HG02938 (cell line): ENCODE measurements around the gene ERICH6B.

Experiments used
- ATAC-seq: cut with Tn5 transposase; IDR thresholded peaks from one replicate; pipeline ENCODE4 v1.9.1; 2021; ENCODE audit warnings: mild to moderate bottlenecking, moderate library complexity; ENCODE audit not compliant: unreplicated experiment

Gene ERICH6B

DNA sequence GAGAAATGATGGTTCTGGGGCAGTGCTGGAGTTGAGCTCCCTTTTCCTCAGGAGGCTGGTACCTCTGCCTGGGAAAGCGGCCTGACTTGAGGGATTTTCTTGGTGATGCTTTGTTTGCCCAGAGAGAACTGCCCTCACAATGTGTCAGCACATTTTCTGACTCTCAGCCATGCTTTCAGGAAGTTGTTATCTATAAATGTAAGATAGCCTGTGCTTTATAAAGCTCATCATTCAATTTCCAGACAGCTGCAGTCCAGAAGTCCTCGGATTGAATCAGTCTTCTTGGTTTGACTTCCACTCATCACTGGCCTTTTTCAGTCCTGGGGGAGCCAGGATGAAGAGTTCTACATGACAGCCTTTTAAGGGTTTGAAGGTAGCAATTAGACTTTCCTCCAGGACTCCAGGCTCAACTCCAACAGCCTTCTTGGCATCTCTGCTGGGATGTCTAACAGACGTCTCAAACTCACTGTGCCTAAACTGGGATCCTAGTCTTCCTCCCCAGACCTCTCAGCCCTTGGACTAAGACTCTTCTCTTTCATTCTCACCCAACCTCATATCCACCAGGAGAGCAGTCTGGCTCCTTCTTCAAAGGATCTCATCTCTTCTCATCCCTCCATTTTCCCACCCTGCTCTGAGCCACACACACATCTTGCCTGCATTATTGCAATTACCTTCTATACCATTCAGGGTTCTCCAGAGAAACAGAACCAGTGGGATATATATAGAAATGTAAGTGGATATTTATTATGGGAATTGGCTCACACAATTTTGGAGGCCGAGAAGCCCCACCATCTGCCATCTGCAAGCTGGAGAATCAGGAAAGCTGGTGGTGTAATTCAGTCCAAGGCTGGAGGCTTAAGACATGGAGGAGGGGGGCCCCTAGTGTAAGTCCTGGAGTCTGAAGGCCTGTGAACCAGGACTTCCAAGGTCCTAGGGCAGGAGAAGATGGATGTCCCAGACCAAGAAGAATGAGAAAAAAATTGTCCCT is 13.1 kb downstream of the ERICH6B start:
- ATAC-seq = no peak

DNA sequence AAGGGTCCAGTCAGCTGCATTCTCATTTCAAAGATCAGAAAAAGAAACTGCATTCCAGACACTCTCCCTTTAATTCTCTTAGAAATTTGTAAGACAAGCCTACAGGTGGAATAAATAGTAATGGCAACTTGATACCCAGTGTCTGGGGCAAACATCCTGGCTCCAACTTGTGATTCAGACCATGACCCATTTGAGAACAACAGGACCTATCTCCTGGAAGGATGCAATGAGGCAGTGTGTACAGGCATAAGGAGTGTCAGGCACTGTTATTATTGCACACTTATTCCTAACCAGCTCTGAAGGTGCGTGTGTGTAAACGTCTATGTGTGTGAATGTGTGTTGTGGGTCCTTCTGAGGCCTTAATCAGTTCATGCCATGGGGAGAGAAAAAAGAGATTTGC is 13.9 kb downstream of the ERICH6B start:
- no peak for ATAC-seq

DNA sequence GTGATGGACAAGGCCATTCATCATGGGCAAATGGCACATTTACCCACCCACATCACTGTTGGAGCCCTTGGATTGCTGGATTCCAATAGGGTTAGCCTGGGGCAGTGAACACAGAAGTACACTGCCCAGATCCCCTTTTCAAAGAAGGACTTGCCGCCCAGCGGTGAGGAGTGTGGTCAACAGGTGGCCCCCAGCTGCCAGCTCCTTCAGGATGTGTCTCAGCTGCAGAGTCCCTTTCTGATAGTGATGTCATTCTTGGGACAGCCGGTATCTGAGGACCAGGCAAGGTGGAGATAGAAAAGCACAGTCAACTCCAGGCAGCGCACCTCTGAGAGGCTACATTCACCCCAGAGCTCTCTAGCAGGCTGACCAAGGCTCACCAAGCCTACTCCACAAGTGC is 16.9 kb downstream of the ERICH6B start:
- ATAC-seq = no peak

DNA sequence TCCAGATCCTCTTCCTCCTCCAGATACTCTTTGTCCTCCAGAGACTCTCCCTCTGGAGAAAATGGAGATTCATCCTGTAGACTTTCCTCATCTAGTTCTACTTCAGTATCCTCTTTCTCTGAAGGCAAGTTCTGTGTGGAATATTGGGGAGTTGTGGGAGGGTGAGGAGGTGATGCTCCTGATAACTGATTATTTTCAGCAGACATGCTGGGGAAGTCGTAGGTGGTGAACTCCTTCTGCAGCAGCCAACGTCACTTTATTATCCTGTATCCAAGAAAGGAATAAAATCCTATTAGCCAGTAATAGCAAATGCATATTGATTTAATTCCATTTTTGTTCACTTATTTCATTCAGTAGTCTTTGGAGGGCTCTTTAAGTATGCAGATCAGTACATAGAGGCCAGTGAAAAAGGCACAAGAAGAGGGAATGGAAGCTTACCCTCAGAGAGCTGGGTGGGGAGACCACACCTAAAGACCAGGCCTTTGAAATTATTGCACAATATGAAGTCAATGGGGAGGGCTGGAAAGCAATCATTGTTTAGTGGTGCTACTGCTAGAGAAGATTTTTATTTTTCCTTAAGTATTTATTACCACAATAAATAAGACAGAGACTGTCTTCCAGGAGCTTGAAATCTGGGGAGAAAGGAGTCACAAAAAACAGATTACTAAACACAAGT is 18.6 kb downstream of the ERICH6B start:
- no peak for ATAC-seq

DNA sequence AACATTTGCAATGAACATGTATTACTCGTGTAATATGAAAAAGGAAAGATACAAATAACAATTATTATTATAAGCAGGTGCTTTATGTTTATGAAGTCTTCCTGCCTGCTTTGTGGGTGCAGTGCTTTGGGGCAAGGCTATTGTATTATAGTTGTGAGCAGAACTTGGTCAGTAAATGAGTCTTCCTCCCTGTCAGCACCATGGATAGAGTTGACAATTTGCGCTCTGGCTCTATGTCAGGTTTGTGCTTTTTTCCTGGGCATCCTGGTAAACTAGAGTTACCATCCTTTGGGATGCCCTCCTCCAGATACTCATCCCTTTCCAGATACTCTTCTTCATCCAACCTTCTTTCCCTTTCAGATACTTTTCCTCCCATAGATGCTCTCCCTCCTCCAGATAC is 19.6 kb downstream of the ERICH6B start:
- no peak for ATAC-seq

DNA sequence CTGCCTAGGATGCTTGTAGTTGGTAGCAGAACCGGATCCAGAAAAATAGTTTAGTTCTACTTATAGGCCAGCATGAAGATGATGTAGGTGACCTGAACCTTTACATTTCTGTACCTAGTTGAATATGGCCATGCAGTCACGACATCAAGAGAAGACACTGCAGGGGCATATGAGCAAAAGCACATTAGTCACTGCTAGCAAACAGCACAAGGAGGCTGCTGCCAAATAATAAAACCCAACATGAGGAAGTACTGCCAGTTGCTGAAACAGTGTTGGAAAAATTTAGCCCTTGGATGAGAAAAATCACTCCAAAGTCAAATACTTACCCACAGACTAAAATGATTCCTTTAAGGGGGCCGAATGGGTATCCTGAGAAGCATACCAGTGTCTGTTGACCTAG is 20.8 kb downstream of the ERICH6B start:
- ATAC-seq = no peak

DNA sequence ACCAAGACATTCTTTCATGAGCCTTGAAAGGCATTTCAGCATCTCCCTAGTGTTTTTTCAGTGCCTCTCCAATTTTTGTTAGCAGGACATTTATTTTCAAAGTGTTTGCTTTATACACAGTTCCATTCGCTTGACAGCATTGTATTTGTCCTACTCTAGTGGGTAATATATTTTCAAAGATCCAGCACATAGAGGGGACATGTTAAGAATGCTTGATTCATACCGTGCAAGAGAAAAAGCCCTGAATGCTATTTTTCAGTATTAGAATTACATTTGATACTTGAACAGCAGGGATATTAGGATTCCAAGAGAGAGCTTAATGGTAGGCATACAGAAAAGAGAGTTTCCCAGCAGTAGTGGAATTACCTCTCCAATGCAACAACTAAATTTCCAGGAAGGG is 21.3 kb downstream of the ERICH6B start:
- no peak for ATAC-seq

DNA sequence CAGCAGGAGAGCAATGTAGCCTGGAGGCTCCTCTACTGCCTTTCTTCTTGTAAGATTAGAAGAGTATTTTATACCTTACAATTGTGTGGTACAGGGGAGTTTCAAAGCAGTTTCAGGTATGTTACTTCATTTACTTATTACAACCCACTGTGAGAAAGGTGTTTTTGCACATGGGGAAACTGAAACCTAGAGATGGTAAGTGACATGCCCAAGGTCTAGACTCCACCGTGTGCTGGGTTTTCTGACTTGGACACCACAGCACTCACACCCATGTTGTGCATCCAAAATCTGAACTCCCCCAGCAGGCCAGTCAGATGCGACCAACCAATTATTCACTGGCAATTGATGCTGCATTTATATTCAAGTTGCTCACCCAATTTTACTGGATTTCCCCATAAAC is 22.8 kb downstream of the ERICH6B start:
- ATAC-seq = no peak

DNA sequence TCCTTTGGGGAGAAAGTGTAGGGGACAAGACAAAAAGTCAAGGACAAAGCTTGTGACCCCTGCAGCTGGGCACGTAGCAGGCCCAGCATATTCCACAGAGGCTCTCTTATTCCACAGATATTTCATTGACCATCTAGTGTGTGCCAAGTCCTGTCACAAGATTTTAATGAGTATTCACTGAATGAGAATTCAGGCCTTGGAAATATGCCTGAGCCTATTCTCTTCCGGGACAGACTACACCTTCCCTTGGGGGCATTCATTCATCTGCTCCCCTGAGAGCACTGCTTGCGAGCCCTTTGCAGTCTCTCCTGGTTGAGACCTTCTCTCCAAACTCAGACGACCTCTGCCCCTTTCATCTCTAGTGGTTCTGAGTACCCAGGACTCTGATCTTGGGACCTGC is 25.5 kb downstream of the ERICH6B start:
- ATAC-seq = no peak

DNA sequence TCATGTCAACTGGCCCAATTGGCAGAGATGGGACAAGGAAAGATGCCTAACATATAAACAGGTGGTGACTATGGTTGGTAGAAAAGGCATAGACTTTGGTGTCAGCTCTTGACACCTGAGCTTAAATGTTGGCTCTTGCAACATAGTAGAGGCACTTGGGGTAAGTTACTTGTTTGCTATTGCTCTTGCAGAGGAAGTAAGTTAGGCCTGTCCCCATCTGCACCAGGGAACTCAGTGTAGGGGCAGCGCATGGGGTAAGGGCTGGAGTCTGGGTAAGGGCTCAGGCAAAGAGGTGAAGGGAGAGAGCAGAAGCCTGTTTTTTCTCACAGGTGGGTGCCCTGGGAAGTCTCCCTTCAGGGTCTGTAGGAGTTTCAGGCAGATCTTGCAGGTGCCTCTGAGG is 27.6 kb downstream of the ERICH6B start:
- ATAC-seq = no peak

DNA sequence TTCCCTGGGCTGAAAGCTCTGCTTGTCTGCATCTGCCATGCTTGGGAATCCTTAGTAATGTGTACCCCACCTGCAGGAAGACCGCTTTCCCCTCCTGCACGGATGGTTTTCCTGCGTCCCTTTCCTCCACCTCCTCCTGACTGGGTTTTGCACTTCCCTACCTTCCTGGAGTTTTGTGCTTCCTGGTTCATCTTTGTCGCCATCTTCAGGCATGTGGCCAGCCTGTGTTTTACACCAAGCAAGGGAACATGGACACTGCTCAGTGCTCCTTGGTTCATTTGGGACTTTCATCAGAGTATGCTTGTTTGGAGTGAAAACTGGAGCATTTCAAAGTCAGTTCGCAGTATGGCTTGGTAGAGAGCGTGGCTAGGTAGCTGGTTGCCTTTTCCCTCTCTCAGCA is 30.7 kb downstream of the ERICH6B start:
- ATAC-seq = no peak

DNA sequence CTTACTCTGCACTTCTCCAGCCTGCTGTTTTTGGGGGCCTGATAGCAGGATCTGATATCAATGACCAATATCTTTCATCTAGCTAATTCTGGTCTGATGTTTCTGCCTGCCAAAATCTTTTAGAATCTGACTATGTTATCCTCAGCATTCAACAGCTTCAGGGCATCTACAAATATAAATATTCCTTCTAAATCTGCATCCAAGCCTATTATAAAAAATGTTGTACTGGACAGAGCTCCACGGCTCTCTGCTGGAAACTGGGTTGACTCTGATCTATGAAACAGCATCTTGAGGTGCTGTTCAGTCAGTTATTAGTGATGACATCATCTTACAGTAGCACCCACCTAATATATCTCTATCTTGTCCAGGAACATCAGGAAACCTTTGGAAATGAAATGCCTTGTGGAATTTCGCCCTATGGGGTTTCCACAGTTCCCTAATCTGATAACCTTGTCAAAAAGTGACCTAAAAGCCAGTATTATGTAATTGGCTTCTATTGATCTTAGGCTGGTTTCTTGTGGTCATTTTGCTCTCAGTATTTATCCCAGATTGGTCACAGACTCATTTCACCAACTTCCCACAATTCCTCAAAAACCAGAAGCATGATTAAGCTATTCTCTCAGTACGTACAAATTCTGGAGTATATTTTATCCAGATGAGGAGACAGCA is 33.0 kb downstream of the ERICH6B start:
- no peak for ATAC-seq

DNA sequence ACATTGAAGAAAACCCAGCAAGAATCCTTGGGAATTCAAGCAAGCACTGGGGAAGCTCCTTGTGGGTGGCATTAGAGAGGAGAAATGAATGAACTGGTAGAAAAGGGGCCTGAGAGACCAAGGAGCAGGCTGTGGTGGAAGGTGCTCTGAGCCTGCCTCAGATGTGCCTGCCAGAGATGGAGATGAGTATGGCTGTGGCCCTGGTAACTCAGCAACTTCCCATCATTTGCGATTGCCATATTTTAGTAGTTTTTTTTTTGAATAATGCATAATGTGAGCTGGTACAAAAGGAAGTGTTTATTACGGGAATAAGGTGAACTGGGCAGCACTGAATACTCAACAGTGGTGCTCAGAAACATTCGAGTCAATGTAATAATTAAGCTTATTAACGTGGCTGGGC is 39.1 kb downstream of the ERICH6B start:
- no peak for ATAC-seq

DNA sequence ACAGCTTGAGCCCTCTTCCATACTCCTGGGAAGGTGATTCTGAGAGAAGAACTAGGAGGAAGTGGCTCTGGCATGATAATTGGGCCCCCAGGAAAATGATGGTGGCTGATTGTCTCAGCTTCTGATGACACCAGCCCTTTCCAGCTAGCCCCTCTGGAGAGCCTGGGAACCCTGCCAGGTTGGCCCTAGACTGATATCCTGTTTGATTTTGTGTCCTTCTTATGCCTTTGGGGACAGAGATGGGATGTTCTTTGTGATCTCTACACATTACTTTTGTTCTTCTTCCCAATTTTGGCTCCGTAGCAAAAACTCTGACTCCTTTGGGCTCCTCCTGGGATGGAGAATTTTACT is 39.7 kb downstream of the ERICH6B start:
- no peak for ATAC-seq

DNA sequence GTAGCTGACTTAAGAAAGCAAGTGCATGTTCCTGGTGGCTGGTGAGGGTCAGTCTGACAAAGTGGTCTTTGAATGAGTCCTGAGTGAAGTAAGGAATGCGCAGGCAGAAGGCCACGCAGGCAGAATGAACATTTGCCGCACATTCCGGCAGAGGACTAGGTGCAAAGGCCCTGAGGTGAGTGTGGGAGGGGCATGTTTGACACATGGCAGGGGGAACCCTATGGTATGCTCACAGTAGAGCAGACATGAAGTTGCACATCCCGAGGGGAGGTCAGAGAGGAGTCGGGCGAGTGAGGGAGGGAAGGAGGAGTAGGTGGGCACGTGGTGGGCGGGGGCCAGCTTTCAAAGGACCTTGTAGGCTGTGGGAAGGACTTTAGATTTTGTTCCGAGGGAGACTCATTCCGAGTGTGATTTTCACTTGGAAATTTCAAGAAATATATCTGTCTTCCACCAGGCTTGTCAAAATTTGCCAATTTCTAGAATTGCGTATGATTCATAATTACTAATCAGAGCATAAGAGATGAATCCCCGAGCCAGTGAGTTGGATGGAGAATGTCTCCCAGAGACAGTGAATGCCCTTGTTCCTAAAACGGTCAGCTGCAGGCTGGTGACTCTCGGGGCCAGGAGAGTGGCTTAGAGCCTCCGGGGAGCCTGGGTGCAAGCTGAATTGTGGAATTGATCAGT is 40.3 kb downstream of the ERICH6B start:
- ATAC-seq = no peak

DNA sequence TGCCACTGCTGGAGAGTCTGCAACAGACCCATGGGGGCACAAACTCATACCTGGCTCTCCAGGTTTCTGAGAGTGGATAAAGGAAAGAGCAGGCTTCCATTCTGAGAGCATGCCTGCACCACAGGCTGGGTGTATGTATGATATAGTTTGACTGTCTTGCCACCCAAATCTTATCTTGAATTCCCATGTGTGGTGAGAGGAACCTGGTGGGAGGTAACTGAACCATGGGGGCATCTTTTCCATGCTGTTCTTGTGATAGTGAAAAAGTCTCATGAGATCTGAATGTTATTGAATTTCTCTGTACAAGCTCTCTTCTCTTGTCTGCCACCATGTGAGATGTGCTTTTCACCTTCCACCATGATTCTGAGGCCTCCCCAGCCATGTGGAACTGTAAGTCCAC is 50.2 kb downstream of the ERICH6B start:
- no peak for ATAC-seq

DNA sequence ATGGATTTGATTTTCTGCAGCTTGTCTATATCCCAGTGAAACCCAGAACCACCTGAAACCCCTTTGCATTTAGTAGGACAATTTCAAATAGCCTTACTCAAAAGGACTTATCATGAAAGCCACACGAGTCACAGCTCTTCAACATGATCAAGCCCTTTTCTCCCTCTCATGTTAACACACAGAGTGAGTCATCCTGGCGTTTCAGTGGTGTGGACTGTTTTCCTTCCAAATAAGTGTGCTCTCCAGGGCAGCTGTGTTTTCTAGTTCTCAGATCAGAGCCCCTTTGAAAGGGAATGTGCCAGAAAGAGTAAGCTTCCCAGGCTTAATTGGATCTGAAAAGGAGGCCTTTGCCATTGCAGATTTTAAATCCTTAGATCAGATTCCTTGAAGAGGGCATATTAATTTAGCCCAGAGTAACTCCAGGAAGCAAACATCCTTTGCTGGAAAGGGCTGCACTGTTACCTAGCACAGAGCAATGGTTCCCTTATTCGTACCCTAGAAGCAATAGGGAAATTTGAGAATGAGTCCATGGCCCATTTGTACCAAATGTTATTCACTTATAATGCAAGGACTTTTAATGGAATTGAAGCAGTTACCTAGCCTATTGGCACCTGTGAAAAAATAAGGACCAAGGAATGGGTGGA is 51.3 kb downstream of the ERICH6B start:
- ATAC-seq = no peak

DNA sequence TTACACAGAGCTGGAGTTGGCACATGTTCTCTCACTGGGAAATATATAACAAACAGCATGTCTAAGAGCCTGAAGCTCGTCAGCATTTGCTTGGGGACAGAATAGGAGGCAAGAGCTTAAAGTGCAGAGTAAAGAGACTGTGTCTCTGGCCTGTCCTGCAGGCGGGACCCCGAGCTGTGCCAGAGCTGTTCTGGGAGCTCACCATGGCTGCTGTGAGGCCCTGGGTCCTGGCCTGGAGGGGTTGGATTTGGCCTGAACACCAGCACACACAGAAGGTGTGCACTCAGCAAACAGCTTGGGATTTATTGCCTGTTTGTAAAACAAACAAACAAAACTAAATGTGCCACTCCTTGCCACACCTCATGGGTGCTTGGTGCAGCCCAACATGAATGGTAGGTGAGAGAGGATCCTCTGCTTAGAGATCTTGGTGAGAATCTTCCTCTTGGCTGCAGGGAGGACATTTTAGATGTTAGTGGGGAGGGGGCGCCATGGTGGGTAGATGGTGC is 60.9 kb downstream of the ERICH6B start:
- ATAC-seq = no peak

DNA sequence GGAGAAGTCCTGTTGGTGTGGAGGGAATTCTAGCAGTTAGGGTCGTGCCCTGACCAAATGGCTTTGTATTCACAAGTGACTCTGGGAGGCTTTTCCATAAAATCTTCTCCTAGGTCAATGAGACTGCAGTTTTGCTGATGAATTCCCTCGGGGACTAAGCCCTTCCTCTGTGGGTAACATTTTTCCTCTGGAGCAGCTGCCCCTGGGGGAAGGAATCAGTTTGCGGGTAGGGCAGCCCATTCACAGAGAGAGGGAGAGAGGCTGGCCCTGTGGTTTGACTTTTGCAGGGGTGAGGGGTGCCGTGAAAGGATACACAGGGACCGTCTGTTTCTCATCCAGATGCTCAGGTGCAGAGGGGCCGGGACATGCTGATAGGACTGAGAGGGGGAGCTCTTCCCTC is 67.3 kb downstream of the ERICH6B start:
- no peak for ATAC-seq

DNA sequence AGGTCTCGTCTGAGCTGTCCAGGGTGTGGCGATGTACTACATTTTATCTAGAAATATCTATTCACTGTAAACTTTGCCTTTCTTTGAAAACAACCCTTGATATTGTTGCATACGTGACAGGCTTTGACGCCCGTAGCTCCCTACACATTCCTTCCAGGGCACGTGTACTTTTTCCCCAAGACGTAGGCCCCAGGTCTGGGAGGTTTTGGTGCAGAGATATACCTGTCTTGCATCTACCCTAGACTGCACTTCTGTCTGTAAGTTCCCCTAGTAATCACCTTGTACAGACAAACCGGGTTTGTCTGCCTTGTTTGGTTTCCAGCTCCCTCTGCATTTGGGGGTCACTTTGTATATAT is 69.2 kb downstream of the ERICH6B start:
- no peak for ATAC-seq
